ENCODE results near the gene TRIM33.

Gene TRIM33

GRCh38 chr1:114517348-114517747 lies 6.3 kb upstream of the TRIM33 start:
- H3K36me3 ChIP-seq: no peaks in the 10 kb centered on the region
- no peak for TF ChIP-seq Cebpa-rat (IDR thresholded peaks at IDR 0.05)
- H3K27me3 ChIP-seq: no peaks in the 10 kb centered on the region
- H3K9me3 ChIP-seq: no peaks in the 10 kb centered on the region
- no peaks in the 10 kb centered on the region for H4K20me1 ChIP-seq
- no peak overlapping the region for H3K9ac ChIP-seq
- H3K4me2 ChIP-seq: no peak overlapping the region
- H3K4me1 ChIP-seq: peaks cover 8% of the 10 kb centered on the region
- no peak overlapping the region for H3K27ac ChIP-seq
- no peak overlapping the region for H3K4me3 ChIP-seq

- Histone ChIP-seq H3K27me3 (no peaks in the 10 kb centered on the region), H3K4me3 (peak overlapping the region; percentile 99), H4K20me1 (peaks cover 30% of the 10 kb centered on the region), H3K36me3 (no peaks in the 10 kb centered on the region), H3K9me3 (no peaks in the 10 kb centered on the region), H3K4me2 (peak overlapping the region; percentile 82), H3K9ac (peak overlapping the region; percentile 98), H3K27ac (no peak overlapping the region), H3K4me1 (peaks cover 32% of the 10 kb centered on the region)
- no peak for TF ChIP-seq Cebpa-rat (IDR thresholded peaks at IDR 0.05)
Observed at GRCh38 chr1:114512595-114513280, 1.7 kb upstream of the TRIM33 start.

GRCh38 chr1:114510274-114511031 lies 550 bp downstream of the TRIM33 start:
- peaks cover 44% of the 10 kb centered on the region for H3K4me1 ChIP-seq
- peaks cover 53% of the 10 kb centered on the region for H4K20me1 ChIP-seq
- peaks cover 20% of the 10 kb centered on the region for H3K36me3 ChIP-seq
- peak; percentile 56; the same call in 1 of the 2 replicates for TF ChIP-seq Cebpa-rat (IDR thresholded peaks at IDR 0.05)
- no peaks in the 10 kb centered on the region for H3K9me3 ChIP-seq
- peak overlapping the region; percentile 99 for H3K4me3 ChIP-seq
- no peaks in the 10 kb centered on the region for H3K27me3 ChIP-seq
- H3K4me2 ChIP-seq: peak overlapping the region; percentile 92
- H3K9ac ChIP-seq: peak overlapping the region; percentile 98
- H3K27ac ChIP-seq: peak overlapping the region; percentile 97

GRCh38 chr1:114509596-114510273 lies 1.3 kb downstream of the TRIM33 start:
- TF ChIP-seq Cebpa-rat (IDR thresholded peaks at IDR 0.05): no peak
- Histone ChIP-seq H3K4me3 (peak overlapping the region; percentile 99), H3K9me3 (no peaks in the 10 kb centered on the region), H3K36me3 (peaks cover 27% of the 10 kb centered on the region), H3K27me3 (no peaks in the 10 kb centered on the region), H3K4me2 (peak overlapping the region; percentile 92), H3K27ac (peak overlapping the region; percentile 97), H4K20me1 (peaks cover 60% of the 10 kb centered on the region), H3K9ac (peak overlapping the region; percentile 98), H3K4me1 (peaks cover 44% of the 10 kb centered on the region)

- Histone ChIP-seq H3K27ac (no peak overlapping the region), H3K9ac (peak overlapping the region; percentile 98; the same call in 1 of the 2 replicates), H4K20me1 (peaks cover 73% of the 10 kb centered on the region), H3K27me3 (no peaks in the 10 kb centered on the region), H3K9me3 (no peaks in the 10 kb centered on the region), H3K4me1 (peaks cover 44% of the 10 kb centered on the region), H3K36me3 (peaks cover 37% of the 10 kb centered on the region), H3K4me2 (peak overlapping the region; percentile 92), H3K4me3 (peak overlapping the region; percentile 99; the same call in 1 of the 2 replicates)
- no peak for TF ChIP-seq Cebpa-rat (IDR thresholded peaks at IDR 0.05)
Observed at GRCh38 chr1:114508386-114508898, 2.6 kb downstream of the TRIM33 start.

- H3K9ac ChIP-seq: peak overlapping the region; percentile 98; the same call in 1 of the 2 replicates
- H4K20me1 ChIP-seq: peaks cover 82% of the 10 kb centered on the region
- no peaks in the 10 kb centered on the region for H3K9me3 ChIP-seq
- peak overlapping the region; percentile 92 for H3K4me2 ChIP-seq
- H3K4me1 ChIP-seq: peaks cover 37% of the 10 kb centered on the region
- peak overlapping the region; percentile 99; the same call in 1 of the 2 replicates for H3K4me3 ChIP-seq
- H3K27me3 ChIP-seq: no peaks in the 10 kb centered on the region
- H3K27ac ChIP-seq: no peak overlapping the region
- TF ChIP-seq Cebpa-rat (IDR thresholded peaks at IDR 0.05): no peak
- H3K36me3 ChIP-seq: peaks cover 40% of the 10 kb centered on the region
Observed at GRCh38 chr1:114507513-114507912, 3.5 kb downstream of the TRIM33 start.

- Histone ChIP-seq H3K27me3 (no peaks in the 10 kb centered on the region), H4K20me1 (peaks cover 94% of the 10 kb centered on the region), H3K36me3 (peaks cover 55% of the 10 kb centered on the region), H3K4me2 (no peak overlapping the region), H3K27ac (no peak overlapping the region), H3K4me1 (peaks cover 32% of the 10 kb centered on the region), H3K4me3 (no peak overlapping the region), H3K9ac (no peak overlapping the region), H3K9me3 (peaks cover 8% of the 10 kb centered on the region)
- TF ChIP-seq Cebpa-rat (IDR thresholded peaks at IDR 0.05): no peak
Observed at GRCh38 chr1:114505148-114505561, 5.8 kb downstream of the TRIM33 start.

GRCh38 chr1:114503916-114504422 lies 7.0 kb downstream of the TRIM33 start:
- Histone ChIP-seq H3K27me3 (no peaks in the 10 kb centered on the region), H3K4me2 (no peak overlapping the region), H3K27ac (no peak overlapping the region), H4K20me1 (peaks cover 93% of the 10 kb centered on the region), H3K9ac (no peak overlapping the region), H3K36me3 (peaks cover 67% of the 10 kb centered on the region), H3K4me3 (no peak overlapping the region), H3K4me1 (peaks cover 24% of the 10 kb centered on the region), H3K9me3 (peaks cover 20% of the 10 kb centered on the region)
- TF ChIP-seq Cebpa-rat (IDR thresholded peaks at IDR 0.05): no peak

- Histone ChIP-seq H3K4me2 (no peak overlapping the region), H3K27ac (no peak overlapping the region), H3K27me3 (no peaks in the 10 kb centered on the region), H3K9me3 (peaks cover 38% of the 10 kb centered on the region), H3K36me3 (peaks cover 80% of the 10 kb centered on the region), H3K4me3 (no peak overlapping the region), H3K9ac (no peak overlapping the region), H3K4me1 (peaks cover 5% of the 10 kb centered on the region), H4K20me1 (peaks cover 91% of the 10 kb centered on the region)
- TF ChIP-seq Cebpa-rat (IDR thresholded peaks at IDR 0.05): no peak
Observed at GRCh38 chr1:114502080-114502479, 8.9 kb downstream of the TRIM33 start.

Data from BLaER1 (cell line).